ENCODE measurements around the gene TMEM184C.

The TMEM184C gene

GRCh38 chr4:147617173-147617840, at the start of gene TMEM184C:
Gene TMEM184C, plus strand, starts transcription at chr4:147617397. Its CDS starts 560 bp downstream, at chr4:147617957.
- peak; percentile 63 to 98 (median 95) for DNase-seq

- no peak for DNase-seq
Observed at GRCh38 chr4:147570616-147571015, 46.6 kb upstream of the TMEM184C start.

GRCh38 chr4:147571036-147571770, 46.0 kb upstream of the TMEM184C start:
- DNase-seq = no peak

- DNase-seq = no peak
Observed at GRCh38 chr4:147576084-147576483, 41.1 kb upstream of the TMEM184C start.

GRCh38 chr4:147578051-147578476, 39.1 kb upstream of the TMEM184C start:
- peak in 2 of 51 donors; percentile 3 to 6 for DNase-seq

GRCh38 chr4:147578593-147578992, 38.6 kb upstream of the TMEM184C start:
- DNase-seq = no peak

GRCh38 chr4:147580396-147580795, 36.8 kb upstream of the TMEM184C start:
- DNase-seq = no peak

GRCh38 chr4:147581606-147582350, 35.4 kb upstream of the TMEM184C start:
- no peak for DNase-seq

GRCh38 chr4:147582386-147583060, 34.7 kb upstream of the TMEM184C start:
- DNase-seq = no peak

GRCh38 chr4:147583876-147584275, 33.3 kb upstream of the TMEM184C start:
- no peak for DNase-seq

- peak in 1 of 51 donors; percentile 1 for DNase-seq
Observed at GRCh38 chr4:147586032-147586431, 31.2 kb upstream of the TMEM184C start.

GRCh38 chr4:147586637-147587036, 30.6 kb upstream of the TMEM184C start:
- DNase-seq = peak in 1 of 51 donors; percentile 4

- peak in 5 of 51 donors; percentile 0 to 38 (median 12) for DNase-seq
Observed at GRCh38 chr4:147587041-147587440, 30.2 kb upstream of the TMEM184C start.

- DNase-seq = peak in 5 of 51 donors; percentile 8 to 26 (median 11)
Observed at GRCh38 chr4:147589586-147589985, 27.6 kb upstream of the TMEM184C start.

GRCh38 chr4:147590249-147590920, 26.8 kb upstream of the TMEM184C start:
- peak in 38 of 51 donors; percentile 1 to 78 (median 24) for DNase-seq

GRCh38 chr4:147591106-147591505, 26.1 kb upstream of the TMEM184C start:
- DNase-seq = no peak

GRCh38 chr4:147594107-147594506, 23.1 kb upstream of the TMEM184C start:
- no peak for DNase-seq

- no peak for DNase-seq
Observed at GRCh38 chr4:147594578-147594977, 22.6 kb upstream of the TMEM184C start.

GRCh38 chr4:147596377-147596776, 20.8 kb upstream of the TMEM184C start:
- DNase-seq = no peak

- DNase-seq = no peak
Observed at GRCh38 chr4:147596981-147597380, 20.2 kb upstream of the TMEM184C start.

- DNase-seq = no peak
Observed at GRCh38 chr4:147597561-147597960, 19.6 kb upstream of the TMEM184C start.

Measured in hypothalamus (tissue), 51 donors.